HG03520 (cell line): Measurements from ENCODE around the gene FAM168A.
"Not testable (repeated sequence)": the region's sequence is repeated elsewhere in the genome, so short reads cannot be mapped to it uniquely, and the experiment has no call there.

ENCODE experiments used
- ATAC-seq: cut with Tn5 transposase; IDR thresholded peaks from one replicate; pipeline ENCODE4 v1.9.1; 2021; ENCODE audit warnings: mild to moderate bottlenecking, moderate library complexity; ENCODE audit not compliant: unreplicated experiment

FAM168A gene

DNA sequence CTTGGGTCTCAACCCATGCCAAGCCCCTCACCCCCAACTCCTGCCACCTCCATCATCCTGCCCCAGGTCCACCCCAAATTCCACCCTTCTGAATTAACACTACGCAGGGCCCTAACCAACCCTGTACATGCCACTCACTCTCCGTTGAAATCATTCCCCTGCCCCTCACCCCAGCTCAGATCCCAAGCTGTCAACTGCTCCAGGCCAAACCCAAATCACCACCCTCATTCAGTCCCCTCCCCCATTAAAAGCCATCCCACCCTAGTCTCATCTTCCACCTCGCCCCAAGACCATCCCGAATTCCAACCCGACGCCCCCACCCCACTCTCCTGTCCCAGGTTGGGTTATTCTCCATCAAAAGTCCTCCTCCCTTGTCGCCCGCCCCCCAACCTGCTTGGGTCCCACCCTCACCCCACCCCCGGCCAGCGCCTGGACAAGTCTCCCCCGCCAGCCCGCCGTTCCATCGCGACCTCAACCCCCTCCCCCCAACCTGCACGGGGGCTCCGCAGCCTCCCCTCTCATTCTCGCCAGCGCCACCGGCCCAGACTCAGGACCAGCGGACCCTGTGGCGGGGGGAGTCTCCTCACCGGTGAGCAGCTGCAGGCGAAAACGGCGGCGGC is 466 bp downstream of the FAM168A start:
- ATAC-seq, result no peak

DNA sequence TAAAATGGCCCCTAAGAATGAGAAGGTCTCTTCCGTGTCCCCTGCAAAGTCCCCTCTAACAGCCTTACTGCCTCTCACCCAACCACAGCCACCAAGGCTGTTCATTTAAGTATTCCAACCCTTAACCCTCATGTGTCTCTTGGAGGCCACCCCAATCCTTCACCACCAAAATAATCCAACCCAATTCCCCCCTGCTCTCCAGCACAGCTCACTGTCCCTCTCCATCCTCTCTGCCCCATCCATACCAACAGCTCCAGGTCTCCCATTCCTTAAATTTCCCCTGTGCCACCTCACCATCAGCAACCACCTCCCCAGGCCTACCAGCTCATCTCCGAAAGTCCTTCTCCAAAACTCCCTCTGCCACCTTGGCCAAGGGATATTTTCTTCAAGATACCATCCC is 1.4 kb downstream of the FAM168A start:
- ATAC-seq, result no peak

DNA sequence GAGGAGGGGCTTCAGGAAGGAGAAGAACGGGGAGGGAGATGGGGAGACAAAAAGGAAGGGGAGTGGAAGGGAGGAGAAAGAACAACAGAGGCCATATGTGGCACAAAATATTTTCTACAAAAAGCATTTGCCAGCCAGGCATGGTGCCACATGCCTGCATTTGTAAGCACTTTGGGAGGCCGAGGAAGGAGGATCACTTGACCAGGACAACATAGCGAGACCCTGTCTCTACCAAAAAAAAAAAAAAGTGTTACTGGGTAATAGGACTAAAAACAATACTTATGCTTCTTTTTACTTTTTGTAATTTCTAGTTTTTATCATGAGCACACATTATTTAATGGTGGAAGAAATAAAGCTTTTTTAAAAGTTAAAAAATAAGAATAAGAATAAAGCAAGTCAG is 5.3 kb downstream of the FAM168A start:
- ATAC-seq, result no peak

DNA sequence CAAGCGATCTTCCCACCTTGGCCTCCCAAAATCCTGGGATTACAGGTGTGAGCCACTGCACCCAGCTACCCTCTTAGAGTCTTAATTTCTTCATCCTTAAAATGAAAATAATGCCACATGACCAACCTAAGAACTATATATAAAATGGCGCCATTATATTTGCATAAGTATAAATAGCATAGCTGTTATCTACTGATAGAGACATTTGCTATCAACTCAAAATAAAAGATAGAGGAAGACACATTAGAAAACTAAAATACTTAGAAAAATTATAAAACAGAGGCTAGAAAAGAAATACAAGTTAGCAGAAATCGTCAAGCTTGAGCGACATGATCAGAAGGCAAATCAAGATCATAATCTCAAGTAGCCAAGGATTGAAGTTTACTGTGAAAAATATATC is 6.2 kb downstream of the FAM168A start:
- no peak for ATAC-seq

DNA sequence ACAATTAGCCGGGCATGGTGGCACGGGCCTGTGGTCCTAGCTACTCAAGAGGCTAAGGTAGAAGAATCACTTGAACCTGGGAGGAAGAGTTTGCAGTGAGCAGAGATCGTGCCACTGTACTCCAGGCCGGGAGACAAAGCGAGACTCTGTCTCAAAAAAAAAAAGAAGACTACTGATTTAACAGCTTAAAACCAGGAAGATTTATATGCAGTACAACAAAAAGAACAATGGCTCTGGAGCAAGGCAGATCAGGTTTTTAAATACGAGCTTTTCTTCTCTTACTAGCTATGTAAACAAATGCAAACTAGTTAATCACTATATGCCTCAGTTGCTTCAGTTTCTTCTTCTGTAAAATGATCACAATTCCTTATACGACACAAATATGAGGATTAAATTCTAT is 6.9 kb downstream of the FAM168A start:
- no peak for ATAC-seq

DNA sequence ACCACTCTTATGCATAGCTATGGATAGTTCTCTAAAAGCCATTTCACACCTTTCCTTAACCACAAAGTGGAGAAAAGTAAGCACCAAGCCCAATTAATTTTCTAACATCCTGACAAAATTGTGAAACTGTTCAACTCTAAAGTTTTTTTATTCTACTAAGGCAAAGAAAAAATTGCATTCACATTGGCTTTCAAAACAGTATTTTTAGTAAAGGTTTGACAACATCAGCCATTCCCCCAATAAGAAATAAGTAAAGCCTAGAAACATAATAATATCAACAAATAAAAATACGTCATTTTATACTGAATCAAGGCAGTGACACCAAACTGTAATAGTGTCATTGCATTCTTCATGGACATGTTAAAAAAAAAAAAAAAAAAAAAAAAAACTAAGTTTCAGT is 11.1 kb downstream of the FAM168A start:
- no peak for ATAC-seq

DNA sequence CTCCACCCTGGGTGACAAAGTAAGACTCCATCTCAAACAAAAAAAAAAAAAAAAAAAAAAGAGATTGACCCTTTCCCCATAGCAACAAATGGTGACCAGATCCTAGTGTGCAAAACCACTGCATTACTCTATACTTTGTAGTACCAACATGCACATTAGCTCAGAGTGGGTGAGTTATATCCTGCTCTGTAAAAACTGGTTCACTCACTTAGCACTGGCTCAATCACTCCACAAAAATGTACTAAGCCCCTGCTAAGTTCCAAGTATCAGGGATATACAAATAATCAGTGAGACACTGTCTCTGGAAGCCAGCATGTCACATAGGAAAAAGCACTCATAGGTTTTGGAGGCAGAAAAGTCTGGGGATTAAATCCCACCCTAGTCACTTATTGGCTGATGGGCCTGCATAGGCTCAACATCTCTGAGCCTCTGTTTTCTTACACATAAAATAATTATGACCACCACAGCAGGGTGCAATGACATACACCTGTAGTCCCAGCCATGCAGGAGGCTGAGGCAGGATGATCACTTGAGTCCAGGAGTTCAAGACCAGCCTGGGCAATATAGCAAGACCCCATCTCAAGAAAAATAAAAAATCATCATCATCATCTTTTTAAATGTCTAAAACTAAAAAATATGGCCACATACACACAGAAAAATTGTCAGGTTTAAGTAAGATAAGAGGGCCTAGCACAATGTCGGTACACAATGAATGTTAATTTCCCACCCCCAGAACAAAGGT is 11.9 kb downstream of the FAM168A start:
- ATAC-seq, result no peak

DNA sequence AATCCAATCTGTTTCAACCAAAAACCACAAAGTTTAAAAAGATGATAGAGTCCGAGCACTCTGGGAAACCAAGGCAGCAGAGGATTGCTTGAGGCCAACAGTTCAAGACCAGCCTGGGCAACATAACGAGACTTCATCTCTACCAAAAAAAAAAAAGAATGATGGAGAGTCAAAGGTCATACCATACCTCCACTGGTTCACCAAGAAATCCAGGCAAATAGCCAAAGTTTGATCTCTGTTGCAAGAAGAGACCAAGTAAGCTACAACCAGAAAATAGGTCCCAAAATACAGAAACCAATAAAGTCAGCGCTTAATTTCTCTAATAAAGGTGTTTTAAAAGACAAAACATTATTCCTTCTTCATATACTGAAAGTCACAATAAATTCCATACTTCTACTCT is 13.1 kb downstream of the FAM168A start:
- no peak for ATAC-seq

DNA sequence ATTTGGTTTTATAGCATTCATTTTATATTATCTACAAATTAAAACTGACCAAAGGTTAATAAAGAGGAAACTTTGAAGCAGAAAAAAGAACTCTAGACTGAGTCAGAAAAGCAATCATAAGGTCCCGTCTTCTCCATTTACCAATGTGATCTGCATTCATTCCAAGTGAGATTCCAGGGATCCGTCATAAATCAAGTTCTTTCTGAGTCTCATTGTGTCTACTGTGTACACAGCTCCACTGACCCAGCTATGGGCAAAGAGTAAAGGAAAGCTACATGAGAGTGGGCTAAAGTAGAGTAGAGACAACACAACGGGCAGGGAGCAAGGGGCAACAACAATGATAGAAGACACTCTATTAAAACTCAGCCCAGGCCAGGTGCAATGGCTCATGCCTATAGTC is 15.3 kb downstream of the FAM168A start:
- ATAC-seq, result no peak

DNA sequence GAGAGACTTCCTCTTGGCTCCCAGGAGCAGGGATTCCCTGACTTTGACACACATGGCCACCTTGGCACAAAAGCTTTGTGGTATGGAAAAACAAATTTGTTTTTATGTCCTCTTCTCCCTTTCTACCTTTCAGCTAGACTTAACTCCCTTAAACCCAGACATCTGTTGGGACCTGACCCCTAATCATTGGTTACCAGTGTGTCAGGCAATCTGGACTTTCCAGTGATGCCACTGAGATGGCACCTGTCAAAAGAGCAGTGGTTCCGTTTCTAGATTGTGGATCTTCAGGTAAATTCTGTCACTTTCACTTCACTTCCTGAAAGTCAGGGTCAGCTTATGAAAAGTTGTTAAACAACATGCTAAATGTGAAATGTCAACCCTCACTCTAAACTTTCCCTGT is 17.2 kb downstream of the FAM168A start:
- not testable (repeated sequence) for ATAC-seq

DNA sequence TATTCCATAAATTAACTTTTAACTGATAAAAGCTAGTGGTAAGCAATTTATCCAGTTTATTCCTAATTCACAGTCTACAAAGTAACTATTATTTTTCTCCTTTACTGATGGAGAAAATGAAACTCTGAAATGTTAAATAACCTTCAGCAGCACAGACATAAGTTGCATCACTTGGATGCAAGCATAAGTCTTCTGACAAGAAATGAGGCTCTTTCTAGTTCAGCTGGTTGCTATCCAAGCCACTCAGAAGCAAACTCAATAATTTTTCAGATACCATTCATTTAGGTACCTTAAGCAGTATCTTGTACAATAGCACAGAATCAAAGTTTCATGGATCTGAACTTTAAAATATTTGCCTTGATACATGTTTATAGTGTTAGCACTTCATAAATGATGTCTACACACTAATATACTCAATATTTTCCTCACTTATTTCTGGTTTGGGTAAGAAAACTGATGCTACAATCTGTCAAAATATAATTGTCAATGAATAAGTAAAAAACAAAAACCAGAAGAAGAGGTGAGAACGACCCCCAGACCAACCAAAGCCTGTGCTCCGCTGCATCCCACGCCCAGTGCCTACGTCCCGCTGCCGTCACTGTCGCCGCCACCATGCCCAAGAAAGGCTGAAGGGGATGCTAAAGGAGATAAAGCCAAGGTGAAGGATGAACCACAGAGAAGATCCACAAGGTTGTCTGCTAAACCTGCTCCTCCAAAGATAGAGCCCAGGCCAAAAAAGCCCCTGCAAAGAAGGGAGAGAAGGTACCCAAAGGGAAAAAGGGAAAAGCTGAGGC is 18.1 kb downstream of the FAM168A start:
- ATAC-seq, result no peak

DNA sequence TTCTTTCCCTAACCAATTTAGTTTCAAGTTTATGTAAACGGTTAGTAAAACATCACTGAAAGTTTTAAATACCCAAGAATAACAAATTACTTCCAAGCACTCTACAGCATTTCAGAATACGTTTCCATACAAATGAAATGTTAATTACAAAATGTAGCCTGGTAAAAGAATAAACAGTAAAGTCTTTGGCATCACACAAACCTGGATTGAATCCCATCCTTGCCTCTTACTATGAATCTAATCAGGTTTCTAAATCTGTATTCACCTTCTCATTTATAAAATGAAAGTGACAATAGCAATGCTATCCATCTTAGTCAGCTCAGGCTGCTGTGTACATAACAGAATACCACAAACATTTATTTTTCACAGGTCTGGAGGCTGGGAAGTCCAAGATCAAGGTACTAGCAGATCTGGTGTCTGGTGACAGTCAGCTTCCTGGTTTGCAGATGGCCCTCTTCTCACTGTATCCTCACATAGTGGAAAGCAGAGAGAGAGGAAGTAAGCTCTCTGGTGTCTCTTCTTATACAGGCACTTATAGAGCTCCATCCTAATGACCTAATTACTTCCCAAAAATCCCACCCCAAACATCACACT is 19.2 kb downstream of the FAM168A start:
- no peak for ATAC-seq

DNA sequence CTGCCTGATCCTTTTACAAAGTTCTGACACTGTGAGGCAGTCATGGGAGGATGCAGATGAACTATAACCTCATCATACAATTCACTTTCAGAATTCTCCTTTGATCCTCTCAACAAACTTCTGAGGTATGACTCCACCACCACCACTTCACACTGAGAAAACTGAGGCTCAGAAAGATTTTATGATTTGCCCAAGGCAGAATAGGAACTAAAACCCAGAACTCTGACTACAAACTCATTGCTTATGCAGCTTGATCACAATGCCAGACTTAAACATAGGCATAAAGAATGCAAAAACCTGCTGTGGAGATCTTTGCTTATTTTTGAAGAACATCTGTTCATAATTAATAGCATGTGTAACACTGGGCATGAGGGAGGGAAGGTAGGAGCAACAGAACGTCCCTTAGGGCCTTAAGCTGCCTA is 20.4 kb downstream of the FAM168A start:
- no peak for ATAC-seq

DNA sequence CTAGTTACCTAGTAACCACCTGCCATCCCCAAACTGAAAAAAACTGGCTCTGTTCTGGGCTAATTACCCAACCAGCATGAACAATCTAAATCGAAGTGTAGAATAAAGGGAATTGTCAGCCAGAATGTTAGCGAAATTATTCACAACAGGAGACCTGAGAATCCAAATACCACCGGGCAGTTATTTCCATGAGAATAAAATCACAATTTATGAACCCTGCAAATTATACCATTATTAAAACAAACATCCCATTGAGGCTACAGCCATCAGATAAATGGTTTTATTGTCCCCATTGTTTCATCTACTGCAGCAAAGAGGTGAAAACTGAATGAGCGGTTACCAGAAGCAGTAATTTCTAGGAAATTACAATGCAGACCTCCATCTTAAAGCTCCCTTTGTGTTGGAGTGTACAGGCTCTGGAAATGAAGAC is 21.7 kb downstream of the FAM168A start:
- no peak for ATAC-seq

DNA sequence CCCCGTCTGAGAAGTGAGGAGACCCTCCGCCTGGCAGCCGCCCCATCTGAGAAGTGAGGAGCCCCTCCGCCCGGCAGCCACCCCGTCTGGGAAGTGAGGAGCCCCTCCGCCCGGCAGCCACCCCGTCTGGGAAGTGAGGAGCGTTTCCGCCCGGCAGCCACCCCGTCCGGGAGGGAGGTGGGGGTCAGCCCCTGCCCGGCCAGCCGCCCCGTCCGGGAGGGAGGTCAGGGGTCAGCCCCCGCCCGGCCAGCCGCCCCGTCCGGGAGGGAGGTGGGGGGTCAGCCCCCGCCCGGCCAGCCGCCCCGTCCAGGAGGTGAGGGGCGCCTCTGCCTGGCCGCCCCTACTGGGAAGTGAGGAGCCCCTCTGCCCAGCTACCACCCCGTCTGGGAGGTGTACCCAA is 25.9 kb downstream of the FAM168A start:
- ATAC-seq, result not testable (repeated sequence)

DNA sequence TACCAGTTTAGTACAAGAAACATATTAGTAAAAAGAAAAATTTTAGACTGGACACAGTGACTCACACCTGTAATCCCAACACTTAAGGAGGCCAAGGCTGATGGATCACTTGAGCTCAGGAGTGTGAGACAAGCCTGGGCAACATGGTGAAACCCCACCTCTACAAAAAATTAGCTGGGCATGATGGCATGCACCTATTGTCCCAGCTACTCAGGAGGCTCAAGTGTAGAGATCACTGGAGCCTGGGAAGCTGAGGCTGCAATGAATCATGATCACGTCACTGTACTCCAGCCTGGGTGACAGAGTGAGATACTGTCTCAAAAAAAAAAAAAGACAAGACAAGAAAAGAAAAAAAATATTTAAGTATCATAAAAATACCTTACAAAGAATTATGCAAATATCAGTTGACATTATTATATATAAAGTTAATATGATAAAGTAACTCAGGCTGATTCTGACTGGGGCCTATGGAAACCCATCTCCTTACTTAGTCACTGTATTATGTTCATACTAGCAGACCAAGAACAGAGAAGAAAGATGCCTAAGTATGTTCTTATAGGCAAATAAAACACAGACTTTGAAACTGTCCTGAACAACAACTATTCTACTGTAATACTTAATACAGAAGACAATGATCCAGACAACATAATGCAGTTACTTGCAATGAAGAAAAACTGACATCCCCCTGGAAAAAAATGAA is 27.3 kb downstream of the FAM168A start:
- ATAC-seq, result no peak

DNA sequence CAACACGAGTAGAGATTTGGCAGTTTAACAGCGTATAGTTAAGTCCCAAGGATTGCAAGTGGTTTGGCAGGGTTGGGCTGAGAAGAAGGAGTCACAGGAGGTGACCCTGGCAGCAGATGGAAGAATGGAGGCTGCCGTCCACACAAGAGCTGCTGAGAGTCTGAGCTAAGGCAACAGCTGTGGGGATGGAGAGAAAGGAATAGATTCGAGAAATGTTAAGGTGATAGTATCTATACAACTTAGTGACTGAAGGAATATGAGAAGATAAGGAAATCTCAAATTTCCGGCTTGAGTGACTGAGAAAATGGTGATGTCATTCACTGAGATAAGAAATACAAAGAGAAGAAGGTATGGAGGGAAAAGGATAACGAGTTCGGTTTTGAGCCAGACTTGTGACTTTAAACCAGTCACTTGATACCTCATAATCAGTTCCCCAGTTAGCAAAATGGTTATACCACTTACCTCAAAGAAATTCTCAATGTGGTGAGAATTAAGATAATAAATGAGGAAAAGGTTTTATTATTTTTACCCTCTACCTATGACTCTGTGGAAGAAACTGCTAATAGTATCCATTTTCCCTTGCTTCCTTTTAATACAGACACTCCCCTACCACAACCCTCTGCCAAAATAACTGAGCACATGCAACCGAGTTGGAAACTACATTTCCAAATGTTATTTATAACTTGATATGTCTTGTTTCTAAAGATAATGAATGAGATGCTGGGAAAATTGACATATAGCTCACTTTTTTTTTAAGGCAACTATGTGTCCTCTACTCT is 30.7 kb downstream of the FAM168A start:
- ATAC-seq, result no peak

DNA sequence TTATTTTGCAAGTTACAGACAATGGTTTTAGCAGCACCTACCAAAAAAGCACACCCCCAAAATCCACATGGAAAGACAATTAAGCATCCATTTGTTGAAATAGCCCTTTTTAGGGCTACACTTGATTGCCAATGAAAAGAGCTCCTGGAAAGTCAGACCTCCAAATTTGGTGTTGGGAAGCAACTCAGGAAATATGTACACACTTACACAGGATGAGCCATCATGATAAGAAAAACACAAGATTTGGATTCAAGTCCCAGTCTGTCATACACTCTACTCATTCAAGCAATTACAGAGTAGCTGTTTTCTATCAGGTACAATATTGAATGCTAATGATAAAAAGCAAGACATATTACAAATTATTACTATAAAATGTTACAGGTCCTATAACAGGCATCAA is 31.5 kb downstream of the FAM168A start:
- no peak for ATAC-seq

DNA sequence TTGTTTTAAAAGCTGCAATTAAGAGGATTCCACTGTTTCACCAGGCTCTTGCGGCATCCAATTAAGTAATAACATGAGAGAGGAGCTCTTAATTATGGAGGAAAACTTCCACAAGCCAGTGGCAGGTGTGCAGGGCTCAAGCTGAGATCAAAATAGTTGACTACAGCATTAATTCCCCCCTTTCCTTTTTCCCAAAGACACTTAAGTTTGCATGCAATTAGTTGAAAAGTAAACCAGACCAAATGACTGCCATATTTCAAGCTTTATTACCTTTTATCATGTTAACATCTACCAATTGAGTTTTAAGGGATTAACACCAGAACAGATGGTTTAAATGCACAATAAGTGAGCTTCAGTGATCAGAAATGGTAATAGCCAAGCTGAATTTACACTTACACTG is 32.1 kb downstream of the FAM168A start:
- no peak for ATAC-seq

DNA sequence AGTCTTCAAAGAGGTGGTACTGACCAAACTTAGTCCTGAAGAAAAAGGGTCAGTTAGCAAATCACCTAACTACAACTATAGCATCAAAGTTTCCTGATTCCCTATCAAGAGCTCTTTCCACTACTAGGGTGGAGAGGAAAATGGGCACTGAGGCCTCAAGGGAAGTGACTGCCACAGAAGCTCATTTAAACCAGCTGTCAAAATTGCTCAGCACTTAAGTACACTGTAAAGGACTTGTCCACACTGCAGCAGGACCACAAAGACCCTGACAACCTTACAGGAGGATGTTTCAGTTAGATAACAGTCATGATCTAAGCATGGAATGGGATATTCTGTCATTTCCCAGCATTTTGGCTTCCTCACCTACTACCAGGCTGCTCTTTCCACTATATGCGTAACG is 33.0 kb downstream of the FAM168A start:
- no peak for ATAC-seq
